ENCODE measurements around the gene GPX6.

Gene GPX6

GRCh38 chr6:28458568-28458967 is 57.0 kb downstream of the GPX6 start:
- no peak for TF ChIP-seq FOXP2 (optimal IDR thresholded peaks at IDR 0.05; ENCODE audit: borderline replicate concordance, extremely low read depth, extremely low read length, insufficient read depth)
- TF ChIP-seq SIN3A (IDR thresholded peaks at IDR 0.05; ENCODE audit: borderline replicate concordance, insufficient read depth, low read length) = no peak
- no peak for TF ChIP-seq TAF1 (IDR thresholded peaks at IDR 0.05; ENCODE audit: borderline replicate concordance, insufficient read depth, low read length)
- no peak for TF ChIP-seq POLR2AphosphoS5 (IDR thresholded peaks at IDR 0.05; ENCODE audit: low read depth, low read length)
- no peak for TF ChIP-seq REST (IDR thresholded peaks at IDR 0.05; ENCODE audit: insufficient read depth in 1 of 2, low read depth in 2 of 2, low read length in 2 of 2)
